Activated CD8-positive, alpha-beta memory T cell treated with anti-CD3 and anti-CD28 coated beads for 4 hours (primary cell): ENCODE data around the gene SOCS6.
"Not testable (repeated sequence)": the region's sequence is repeated elsewhere in the genome, so short reads cannot be mapped to it uniquely, and the experiment has no call there.

ENCODE experiments used
- DNase-seq, 2 donors: peaks; one replicate each; pipeline ENCODE4 v3.0.0-alpha.2; 2020; ENCODE audit warnings: low read depth in 2 of 2

SOCS6 gene

GRCh38 chr18:70322385-70322784 lies 33.5 kb downstream of the SOCS6 start:
- DNase-seq, result no peak

GRCh38 chr18:70322928-70323327 lies 34.1 kb downstream of the SOCS6 start:
- DNase-seq, result no peak

GRCh38 chr18:70324897-70325296 lies 36.1 kb downstream of the SOCS6 start:
- DNase-seq, result no peak

GRCh38 chr18:70326255-70326654 lies 37.4 kb downstream of the SOCS6 start:
- DNase-seq, result no peak

GRCh38 chr18:70328169-70328568 lies 39.3 kb downstream of the SOCS6 start:
- no peak for DNase-seq

GRCh38 chr18:70329071-70329470 lies 40.2 kb downstream of the SOCS6 start:
- DNase-seq, result no peak

GRCh38 chr18:70330887-70331286 lies 42.0 kb downstream of the SOCS6 start:
- no peak for DNase-seq

GRCh38 chr18:70331456-70332097 lies 42.7 kb downstream of the SOCS6 start:
- DNase-seq, result no peak

- DNase-seq, result no peak
Observed at GRCh38 chr18:70332694-70333093, 43.8 kb downstream of the SOCS6 start.

GRCh38 chr18:70333316-70333715 lies 44.5 kb downstream of the SOCS6 start:
- no peak for DNase-seq

GRCh38 chr18:70333757-70334156 lies 44.9 kb downstream of the SOCS6 start:
- DNase-seq, result no peak

- no peak for DNase-seq
Observed at GRCh38 chr18:70334264-70334663, 45.4 kb downstream of the SOCS6 start.

GRCh38 chr18:70334728-70335329 lies 46.0 kb downstream of the SOCS6 start:
- no peak for DNase-seq

- no peak for DNase-seq
Observed at GRCh38 chr18:70335892-70336726, 47.3 kb downstream of the SOCS6 start.

GRCh38 chr18:70337139-70337972 lies 48.5 kb downstream of the SOCS6 start:
- DNase-seq, result no peak

- DNase-seq, result no peak
Observed at GRCh38 chr18:70338890-70339289, 50.0 kb downstream of the SOCS6 start.

- DNase-seq, result no peak
Observed at GRCh38 chr18:70339915-70340314, 51.1 kb downstream of the SOCS6 start.

- DNase-seq, result not testable (repeated sequence)
Observed at GRCh38 chr18:70348481-70348880, 59.6 kb downstream of the SOCS6 start.

GRCh38 chr18:70349316-70349715 lies 60.5 kb downstream of the SOCS6 start:
- DNase-seq, result no peak

- DNase-seq, result no peak
Observed at GRCh38 chr18:70354080-70354479, 65.2 kb downstream of the SOCS6 start.

GRCh38 chr18:70354771-70355170 lies 65.9 kb downstream of the SOCS6 start:
- DNase-seq, result no peak
